GM21423 (cell line): Measurements from ENCODE around the gene ARHGAP24.
"Not testable (repeated sequence)": the region's sequence is repeated elsewhere in the genome, so short reads cannot be mapped to it uniquely, and the experiment has no call there.

Source experiments
- ATAC-seq: cut with Tn5 transposase; IDR thresholded peaks from one replicate; pipeline ENCODE4 v1.9.1; 2021; ENCODE audit warnings: mild to moderate bottlenecking, moderate library complexity; ENCODE audit not compliant: unreplicated experiment

The ARHGAP24 gene

DNA sequence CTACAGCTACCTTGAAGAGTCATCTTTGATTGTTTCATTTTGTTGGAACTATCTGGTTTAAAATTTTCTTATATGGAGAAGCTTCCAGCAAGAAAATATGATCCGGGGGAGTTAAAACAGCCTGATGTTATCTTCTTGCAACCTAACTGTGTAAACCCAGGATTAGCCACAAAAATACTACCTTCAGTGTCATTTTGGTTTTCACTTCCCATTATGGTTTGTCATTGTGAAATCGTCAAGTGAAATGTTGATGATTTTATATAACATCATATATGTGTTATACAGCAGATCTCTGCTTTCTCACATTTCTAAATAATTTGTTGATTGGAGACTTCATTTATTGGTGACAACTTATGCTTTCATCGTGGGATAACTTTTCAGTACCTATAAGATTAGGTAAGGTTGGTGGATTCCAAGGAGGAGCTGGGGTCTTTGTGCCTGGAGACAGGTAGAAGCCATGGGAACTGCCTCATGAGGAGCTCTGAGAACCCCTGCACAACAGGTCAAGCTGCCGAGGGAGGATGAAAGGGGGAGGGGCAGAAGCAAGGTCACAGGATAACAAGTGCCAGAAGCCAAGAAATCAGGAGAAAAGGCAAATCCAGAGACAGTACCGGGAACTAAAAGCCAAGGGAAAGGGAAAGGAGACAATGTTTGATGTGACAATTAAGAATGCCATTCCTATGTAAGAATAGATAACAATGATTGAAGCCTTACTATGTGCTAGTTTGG is 7.2 kb downstream of the ARHGAP24 start:
- ATAC-seq, result peak; percentile 27

DNA sequence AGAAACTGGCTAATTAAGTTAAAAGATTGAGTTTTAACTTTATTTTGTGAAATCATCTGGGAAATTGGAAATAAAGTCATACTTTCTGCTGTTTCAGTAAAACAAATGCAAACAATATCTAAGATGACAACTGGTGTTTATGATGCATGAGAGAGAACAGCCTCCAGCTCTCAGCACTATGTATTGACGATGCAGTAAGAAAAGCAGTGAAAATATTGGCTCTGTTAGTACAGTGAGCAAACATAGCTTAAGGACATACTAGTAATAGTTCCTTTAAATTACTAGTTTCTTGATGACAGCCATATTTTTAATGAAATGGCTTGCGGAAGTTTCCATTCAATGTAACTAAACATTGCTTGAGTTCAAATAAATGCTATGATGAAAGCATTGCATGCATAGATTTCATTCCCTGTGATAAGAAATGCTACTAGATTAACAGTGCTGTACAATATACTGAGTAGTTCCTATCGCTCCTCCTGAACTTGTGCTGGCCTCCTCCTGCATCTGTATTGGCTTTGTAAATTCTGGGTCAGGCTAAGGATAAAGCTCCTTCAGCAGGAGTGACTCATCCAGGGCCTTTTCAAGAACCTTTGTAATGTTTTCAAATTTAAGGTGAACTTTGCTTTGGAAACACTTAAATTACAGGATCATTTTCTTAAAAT is 11.6 kb downstream of the ARHGAP24 start:
- no peak for ATAC-seq

DNA sequence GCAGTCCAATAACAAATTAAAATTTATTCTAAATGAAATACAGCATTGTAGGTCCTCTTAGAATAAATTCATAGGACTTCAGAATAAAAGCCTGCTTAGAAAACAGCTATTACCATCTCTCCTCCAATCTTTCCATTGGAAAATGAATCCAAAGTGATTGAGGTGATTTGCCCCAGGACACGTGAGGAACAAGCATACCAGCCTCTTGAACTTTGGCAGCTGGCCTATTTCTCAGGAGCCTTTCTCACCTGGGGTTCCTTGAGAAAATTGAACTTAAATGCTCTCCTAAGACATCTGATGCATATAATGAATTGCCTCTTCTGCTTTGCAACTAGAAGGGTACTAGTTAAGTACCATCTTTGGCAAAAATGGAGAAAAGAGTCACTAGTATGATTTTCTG is 13.5 kb downstream of the ARHGAP24 start:
- ATAC-seq, result no peak

DNA sequence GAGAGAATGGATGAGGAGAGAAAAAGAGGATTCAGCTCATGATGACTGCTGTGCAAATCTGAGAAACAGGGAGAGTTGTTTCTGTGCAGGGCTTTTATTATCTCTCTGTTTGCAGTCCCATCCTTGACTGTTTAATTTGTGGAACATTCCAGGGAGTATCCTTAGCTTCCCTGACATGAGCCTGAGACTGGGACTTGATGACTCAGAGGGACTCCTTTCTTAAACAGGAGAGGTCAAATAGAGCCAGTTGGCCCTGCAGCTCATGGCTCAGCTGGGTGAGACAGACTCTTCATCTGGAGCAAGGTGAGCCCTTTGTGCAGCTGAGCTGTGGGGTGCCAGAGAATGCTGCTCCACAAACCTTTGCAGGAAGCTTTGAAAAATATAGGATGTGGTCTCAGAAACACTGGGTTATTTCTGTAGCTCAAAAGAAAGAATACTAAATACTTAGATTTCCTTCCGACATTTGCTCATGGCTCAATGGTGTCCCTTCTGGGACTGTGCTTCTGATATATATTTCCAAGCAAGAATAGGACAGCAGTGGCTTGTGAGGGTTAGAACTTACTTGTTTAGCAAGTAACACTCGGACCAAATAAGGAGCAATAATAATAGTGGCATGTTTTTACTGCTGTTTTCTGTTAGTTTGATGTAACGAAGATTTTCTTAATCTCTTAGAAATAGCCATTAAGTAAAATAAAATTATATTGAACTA is 14.5 kb downstream of the ARHGAP24 start:
- ATAC-seq, result no peak

DNA sequence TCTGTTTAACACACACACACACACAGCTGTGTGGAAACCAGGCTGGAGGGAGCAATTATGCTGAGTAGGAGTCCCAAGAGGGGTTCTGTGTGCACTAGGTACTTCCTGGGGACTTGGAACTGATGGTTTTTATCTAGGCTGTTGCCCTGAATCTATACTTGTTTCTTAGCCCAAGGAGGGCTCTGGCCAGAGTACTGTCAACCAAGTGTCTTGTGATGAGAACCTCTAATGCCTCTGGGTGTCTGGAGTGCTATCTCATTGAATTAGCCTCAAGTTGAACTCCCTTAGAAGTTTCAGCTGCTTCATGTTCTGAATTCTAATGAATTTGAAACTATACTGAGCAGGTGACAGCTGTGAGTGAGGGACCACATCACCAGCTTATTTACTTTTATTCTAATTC is 16.6 kb downstream of the ARHGAP24 start:
- ATAC-seq, result peak; percentile 78

DNA sequence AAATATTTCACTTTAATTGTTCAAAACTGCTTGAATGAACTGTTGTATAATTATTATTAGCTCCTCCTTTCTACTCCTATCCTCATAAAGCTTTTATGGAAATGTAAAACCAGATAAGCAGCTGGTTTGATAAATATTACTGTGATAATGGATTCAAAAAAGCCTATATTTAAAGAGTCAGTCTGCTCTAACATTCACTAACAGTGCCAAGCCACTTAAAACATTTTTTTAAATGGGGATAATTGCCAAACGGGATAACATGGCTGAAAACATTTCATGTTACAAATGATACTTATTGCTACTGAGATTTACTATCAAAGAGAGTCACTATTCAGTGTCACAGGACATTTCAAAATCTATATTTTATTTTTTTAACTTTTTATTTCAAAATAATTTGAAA is 17.4 kb downstream of the ARHGAP24 start:
- no peak for ATAC-seq

DNA sequence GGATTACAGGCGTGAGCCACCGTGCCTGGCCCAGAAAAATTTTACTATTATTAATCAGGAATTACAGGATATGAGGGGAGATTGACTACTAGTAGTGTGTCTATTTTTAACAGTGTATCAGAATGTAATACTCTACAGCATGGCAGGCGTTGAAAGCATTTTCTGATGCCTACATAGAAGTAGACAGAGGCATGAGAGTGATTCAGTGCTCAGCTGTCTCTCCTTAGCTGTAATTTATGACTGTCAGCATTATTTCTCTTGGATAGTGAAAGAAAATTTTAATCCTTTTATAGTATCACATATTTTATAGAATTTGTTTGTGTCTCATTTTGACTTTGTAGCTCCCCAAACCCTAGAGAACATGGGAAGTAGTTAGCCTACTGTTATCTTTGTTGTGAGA is 20.7 kb downstream of the ARHGAP24 start:
- no peak for ATAC-seq

DNA sequence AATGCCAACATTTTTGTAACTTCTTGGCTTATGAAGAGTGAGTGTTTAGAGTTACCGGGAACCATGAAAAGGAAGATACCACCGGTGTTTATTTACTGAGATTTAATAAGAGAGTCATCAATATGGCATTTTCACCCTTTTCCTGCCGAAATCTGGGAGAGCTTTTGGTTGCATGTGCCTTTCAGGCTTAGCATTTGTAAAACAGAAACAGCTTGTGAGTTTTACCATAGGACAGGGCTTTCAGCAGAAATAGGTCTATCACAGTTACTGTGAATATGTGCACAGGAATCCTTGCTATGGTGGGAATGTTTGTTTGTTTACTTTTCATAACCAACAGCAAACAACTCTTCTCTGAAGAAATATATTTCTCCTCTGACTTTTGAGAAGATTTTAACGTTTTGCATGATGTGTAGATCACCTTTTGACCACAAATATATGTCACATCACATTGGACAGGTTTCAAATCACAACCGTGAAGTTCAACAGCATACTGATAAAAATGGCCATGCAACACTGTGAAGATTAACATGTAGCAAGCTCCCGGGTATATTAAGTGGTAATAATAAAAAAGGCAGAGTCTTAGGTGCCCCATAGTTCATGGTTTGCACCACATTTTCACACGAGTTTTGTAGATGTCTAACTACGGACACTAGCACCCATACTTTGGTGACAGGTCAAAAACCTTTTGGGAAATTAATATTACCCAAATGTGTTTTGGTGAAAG is 21.3 kb downstream of the ARHGAP24 start:
- no peak for ATAC-seq

DNA sequence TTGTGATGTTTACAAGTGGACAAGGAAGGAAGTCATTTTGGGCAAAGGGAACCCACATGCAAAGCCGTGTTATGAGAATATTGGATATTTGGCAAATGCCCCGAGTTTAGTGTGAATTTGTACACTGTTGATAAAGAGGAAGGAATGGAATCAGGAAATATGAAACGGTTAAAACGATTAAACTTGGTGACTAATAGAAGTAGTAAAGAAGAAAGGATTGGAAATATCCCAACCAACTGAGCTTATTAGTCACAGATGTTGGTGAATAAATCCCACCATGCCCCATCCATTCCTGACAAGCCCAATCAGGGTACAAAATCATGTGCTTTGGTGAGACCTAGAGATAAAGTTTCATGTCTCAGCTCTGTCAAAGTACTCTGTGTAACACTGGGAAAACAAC is 22.0 kb downstream of the ARHGAP24 start:
- no peak for ATAC-seq

DNA sequence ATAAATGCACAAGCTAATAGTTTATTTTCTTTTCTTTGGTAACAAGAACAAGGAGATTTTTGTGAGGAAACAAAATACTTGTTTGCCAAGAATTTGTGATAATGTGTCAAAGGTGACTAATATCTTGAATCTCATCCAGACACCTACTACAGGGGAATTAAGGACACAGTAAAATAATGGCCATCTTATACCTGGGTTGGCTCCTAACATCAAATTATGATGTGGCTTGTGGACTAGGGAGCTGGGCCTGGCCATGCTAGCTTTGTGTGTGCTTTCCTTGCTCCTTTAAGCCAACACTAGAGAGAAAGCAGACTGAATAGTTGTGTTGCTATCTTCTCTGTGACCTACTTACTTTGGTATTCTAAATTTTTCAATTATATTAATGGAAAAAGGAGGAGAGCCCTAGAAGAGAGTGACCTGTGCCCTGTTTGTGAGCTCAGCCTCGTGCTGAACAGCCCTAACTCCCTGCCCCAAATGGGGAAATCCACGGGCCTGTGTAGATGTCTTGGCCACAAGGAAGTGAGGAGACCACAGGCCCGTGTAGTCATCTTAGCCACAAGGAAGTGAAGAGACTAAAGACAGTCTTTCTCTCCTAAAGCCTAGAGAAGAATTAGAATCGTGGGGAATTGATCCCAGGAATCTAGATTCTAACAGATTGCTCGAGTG is 23.3 kb downstream of the ARHGAP24 start:
- peak; percentile 99 for ATAC-seq

DNA sequence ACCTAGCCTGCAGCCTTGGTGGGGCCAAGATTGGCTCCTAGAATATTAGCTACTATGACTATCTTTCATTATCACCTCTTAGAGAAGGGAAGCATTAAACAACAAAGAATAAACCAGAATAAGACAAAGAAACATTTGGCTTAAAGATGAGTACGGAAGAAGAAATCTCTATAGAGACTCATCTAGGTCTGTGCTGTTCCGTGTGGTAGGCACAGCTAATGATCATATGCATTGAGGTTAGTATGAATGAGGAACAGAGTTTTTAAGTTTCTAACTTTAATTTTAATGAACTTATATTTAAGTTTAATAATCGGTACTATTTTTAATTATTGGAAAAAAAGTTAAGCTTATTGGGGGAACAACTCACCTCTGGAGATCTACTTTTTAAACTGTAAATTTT is 24.6 kb downstream of the ARHGAP24 start:
- peak; percentile 34 for ATAC-seq

DNA sequence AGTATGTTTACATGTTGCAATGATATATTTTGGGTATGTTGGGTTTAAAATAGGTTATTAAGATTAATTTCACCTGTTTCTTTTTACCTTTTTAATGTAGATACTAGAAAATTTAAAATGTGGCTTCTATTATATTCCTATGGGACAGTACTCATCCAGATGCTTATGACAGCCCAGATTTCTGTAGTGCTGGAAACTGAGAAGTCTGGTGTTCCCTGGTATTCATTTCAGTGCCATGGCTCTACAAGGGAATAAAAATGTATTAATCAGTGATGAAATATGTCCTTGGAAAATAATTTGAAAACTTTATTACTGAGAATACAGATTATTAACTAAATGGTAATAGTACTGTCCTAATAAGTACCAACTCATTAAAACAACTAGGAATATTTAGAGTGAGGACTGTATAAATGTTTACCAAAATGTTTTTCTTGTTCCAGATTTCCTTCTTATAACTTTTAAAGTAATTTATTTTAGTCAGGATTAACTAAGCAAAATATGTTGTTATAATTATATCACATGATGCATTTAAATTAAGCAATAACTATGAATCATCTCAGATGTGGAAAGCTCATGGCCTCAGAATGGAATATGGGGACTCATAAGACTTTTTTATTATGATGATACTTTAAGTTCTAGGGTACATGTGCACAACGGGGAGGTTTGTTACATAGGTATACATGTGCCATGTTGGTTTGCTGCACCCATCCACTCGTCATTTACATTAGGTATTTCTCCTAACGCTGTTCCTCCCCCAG is 25.3 kb downstream of the ARHGAP24 start:
- ATAC-seq, result no peak

DNA sequence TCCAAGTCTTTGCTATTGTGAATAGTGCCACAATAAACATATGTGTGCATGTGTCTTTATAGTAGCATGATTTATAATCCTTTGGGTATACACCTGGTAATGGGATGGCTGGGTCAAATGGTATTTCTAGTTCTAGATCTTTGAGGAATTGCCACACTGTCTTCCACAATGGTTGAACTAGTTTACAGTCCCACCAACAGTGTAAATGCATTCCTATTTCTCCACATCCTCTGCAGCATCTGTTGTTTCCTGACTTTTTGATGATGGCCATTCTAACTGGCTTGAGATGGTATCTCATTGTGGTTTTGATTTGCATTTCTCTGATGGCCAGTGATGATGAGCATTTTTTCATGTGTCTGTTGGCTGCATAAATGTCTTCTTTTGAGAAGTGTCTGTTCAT is 26.2 kb downstream of the ARHGAP24 start:
- not testable (repeated sequence) for ATAC-seq

DNA sequence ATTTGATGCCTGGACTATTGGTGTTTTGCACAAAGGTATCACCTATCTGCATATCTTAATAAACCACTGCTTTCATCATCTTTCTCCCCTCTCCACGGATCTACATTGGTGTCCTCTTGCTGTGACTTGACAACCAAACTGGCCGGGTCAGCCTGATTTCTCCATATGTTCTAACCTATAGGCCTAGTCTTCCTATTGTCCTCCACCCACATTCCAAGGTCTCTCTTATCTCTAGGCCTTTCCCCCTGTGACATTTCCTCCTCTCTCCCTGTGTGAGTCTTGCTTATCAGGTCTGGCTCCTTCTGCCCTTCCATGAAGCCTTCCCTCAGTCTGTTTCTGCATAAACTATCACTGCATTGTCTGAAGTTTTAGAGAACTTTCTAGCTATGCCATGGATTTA is 33.7 kb downstream of the ARHGAP24 start:
- ATAC-seq, result no peak

DNA sequence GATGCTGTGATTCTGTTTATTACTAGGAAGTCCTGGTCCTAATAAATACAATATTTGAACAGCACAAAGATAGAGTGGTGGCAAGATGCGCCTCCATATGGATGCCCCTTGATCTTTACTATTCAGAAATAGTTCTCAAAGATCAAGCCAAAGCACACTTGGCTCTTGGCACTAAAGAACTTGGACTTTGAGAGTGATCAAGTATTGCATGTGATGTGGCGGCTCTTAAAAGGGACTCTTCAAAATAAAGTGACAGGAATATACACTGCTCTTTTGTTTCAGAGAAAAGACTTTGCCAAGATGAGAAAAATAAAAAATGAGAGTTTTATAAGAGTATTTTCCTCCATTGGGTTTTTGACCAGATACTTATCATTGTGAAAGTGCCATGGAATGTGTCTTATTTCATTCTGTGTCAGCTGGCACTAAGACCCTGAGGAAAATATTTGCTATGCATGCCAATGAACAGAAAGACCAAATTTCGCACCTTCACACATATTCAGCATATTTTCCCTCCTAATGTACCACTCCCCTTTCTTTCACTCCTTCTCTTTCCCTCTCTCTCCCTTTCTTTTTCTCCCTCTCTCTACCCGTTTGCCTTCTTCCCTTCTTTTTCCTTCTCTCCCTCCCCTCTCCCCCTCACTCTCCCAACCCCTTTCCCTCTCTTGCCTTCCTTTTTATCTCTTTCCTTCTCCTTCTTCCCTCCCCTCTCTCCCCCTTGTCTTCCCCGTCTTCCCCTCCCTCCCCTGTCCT is 35.1 kb downstream of the ARHGAP24 start:
- ATAC-seq, result no peak

DNA sequence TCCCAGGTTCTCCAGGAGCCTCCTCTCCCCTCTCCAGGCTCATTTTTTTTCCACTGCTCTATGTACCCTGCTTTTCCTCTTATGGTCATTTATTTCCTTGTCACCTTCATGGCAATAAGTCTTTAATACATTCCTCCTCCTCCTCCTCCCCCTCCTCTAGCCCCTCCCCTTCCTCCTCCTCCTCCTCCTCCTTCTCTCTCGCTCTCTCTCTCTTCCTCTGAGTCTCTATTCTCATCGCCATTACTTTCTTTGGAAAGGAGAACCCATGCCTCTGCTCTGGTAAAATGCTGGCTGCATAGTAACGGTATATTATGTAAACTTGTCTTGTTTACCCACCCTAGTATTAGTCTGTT is 35.7 kb downstream of the ARHGAP24 start:
- ATAC-seq, result no peak

DNA sequence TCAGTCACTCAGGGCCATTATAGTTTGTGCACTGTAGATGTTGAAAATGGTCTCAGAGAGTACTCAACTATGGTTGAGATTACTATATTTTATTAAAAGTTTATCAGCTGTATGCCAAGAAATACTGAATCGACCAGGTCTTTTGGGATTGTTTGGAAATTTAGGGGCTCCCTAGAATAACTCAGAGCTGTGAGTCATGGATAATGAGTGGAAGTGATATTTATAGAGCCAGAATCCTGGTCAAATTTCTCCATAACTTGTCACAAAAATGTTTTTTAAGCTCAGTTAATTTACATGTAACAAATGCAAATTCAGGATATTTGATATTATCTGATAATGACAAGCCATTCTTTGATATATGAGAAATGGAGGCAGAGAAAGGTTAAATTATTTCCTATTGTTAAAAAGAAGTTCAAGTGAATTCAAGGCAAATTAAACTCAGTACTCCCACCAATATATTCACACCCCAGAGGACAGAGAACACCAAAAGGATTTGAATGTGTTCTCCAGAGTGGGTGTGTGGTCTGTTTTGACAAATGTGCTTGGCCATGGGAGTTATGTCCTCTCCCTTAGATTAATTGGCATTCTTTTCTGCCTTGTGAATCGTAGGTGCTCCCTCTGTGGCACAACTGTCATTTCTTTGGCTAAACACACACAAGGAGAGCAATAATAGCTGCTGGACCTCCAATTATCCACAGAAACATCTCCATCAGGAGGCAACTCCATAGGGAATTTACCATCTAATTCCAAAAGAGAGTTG is 37.7 kb downstream of the ARHGAP24 start:
- no peak for ATAC-seq

DNA sequence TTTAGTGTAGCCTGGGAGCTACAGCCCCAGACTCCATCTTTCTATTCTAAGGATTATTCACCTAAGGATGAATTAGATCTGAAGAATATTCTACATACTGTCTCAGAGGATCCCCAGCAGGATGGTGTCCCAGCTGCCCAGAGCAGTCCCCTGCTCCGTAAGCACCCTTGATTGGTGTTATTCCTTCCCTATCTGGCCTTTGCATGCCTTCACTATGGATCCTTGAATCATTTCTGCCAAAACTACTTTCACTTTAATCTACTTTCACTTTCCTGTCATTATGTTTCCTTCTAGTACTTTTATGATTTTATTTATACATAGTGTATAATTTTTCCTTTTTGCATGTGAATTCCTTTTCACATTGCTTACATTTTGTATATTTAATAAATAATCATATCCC is 39.2 kb downstream of the ARHGAP24 start:
- peak; percentile 53 for ATAC-seq

DNA sequence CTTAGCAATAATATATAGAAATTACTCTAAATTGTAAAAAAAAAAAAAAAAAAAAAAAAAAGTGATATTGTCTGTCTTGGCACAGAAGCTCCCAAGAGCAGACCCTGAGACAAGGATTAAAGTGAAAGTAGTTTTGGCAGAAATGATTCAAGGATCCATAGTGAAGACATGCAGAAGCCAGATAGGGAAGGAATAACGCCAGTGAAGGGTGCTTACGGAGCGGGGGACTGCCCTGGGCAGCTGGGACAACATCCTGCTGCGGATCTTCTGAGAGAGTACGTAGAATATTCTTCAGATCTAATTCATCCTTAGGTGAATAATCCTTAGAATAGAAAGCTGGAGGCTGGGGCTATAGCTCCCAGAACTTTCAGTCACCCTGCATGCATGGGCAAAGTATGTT is 39.8 kb downstream of the ARHGAP24 start:
- ATAC-seq, result no peak
